Neural progenitor cell (in vitro differentiated cells): Measurements from ENCODE around the gene SLC44A1.

Source experiments
- CTCF ChIP-seq: fragments of 200-600 bp; sonication (generic); IDR thresholded peaks from 2 replicates; pipeline ENCODE4 v1.5.1; 2017; ENCODE audit warnings: antibody characterized with exemption, mild to moderate bottlenecking
- EZH2 ChIP-seq: fragments of 200-600 bp; sonication (generic); IDR thresholded peaks from 2 replicates; pipeline ENCODE4 v1.6.1; 2017; ENCODE audit warnings: antibody characterized with exemption, mild to moderate bottlenecking, moderate library complexity
- EZH2phosphoT487 ChIP-seq: fragments of 200-600 bp; sonication (generic); IDR thresholded peaks from 2 replicates; pipeline ENCODE4 v1.6.1; 2017; ENCODE audit warnings: antibody characterized with exemption

- no peak for TF ChIP-seq CTCF
- TF ChIP-seq EZH2phosphoT487 = no peak
- no peak for TF ChIP-seq EZH2
Observed at GRCh38 chr9:105435453-105435852, 191.0 kb downstream of the SLC44A1 start.
